ENCODE data around the gene ZMYND11.

Gene ZMYND11

DNA sequence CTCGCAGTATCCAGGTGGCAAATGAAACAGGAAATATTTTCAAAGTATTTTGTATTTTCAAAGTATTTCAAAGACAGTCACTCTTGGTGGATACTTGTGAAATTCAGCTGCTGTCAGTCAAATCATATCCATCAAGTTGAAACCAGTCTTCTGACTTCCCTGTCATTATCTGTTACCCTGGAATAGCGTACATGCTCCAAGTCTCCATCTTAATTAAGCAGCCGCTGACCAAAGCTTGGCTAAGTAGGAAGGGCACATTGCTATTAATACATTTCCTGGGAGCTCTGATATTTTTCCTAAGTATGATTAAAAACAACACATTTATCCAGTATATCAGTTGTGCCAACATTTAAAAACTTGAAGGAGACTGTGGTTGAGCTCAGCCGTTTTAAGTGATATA, 112.2 kb downstream of the ZMYND11 start:
- no peaks in the 10 kb centered on the region for H3K9me3 ChIP-seq (ENCODE audit: control insufficient read depth, insufficient read depth, low read depth, low read length)
- ChIA-PET CTCF (no interaction called here), POLR2A (no interaction called here)
- no peak overlapping the region for H3K4me3 ChIP-seq (ENCODE audit: low read depth, low read length)
- no peak for TF ChIP-seq ZBTB11 (tag by site-specific recombination; conservative IDR thresholded peaks at IDR 0.05; ENCODE audit: low read depth)
- TF ChIP-seq ZNF335 (tag by site-specific recombination; conservative IDR thresholded peaks at IDR 0.05): no peak
- no peak for TF ChIP-seq ZNF114 (tag by site-specific recombination; IDR thresholded peaks at IDR 0.05)
- no peak for TF ChIP-seq ZNF837 (tag by site-specific recombination; IDR thresholded peaks at IDR 0.05)
- TF ChIP-seq ZNF777 (tag by site-specific recombination; IDR thresholded peaks at IDR 0.05; ENCODE audit: borderline replicate concordance): no peak
- TF ChIP-seq ZNF548 (tag by site-specific recombination; IDR thresholded peaks at IDR 0.05): no peak
- no peak for TF ChIP-seq ZNF433 (tag by site-specific recombination; IDR thresholded peaks at IDR 0.05; ENCODE audit: low read depth)
- no peak for TF ChIP-seq ZNF585B (tag by site-specific recombination; IDR thresholded peaks at IDR 0.05)
- no peak for TF ChIP-seq ZIC2 (tag by site-specific recombination; IDR thresholded peaks at IDR 0.05)
- no peak for TF ChIP-seq ZNF843 (tag by site-specific recombination; IDR thresholded peaks at IDR 0.05)
- TF ChIP-seq ZNF175 (tag by site-specific recombination; IDR thresholded peaks at IDR 0.05): no peak
- no peak for TF ChIP-seq ZNF626 (tag by site-specific recombination; IDR thresholded peaks at IDR 0.05)
- TF ChIP-seq, protein P1, sequence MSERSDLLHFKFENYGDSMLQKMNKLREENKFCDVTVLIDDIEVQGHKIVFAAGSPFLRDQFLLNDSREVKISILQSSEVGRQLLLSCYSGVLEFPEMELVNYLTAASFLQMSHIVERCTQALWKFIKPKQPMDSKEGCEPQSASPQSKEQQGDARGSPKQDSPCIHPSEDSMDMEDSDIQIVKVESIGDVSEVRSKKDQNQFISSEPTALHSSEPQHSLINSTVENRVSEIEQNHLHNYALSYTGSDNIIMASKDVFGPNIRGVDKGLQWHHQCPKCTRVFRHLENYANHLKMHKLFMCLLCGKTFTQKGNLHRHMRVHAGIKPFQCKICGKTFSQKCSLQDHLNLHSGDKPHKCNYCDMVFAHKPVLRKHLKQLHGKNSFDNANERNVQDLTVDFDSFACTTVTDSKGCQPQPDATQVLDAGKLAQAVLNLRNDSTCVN (tag by site-specific recombination; optimal IDR thresholded peaks at IDR 0.05): no peak
- TF ChIP-seq ZBTB6 (tag by site-specific recombination; IDR thresholded peaks at IDR 0.05): no peak
- TF ChIP-seq ZSCAN23 (tag by site-specific recombination; IDR thresholded peaks at IDR 0.05): no peak
- H3K36me3 ChIP-seq (ENCODE audit: control insufficient read depth in 2 of 2, insufficient read depth in 1 of 2, low read length in 2 of 2): peaks cover 28 to 54% of the 10 kb centered on the region in 2 experiments
- no peaks in the 10 kb centered on the region for H3K4me1 ChIP-seq (ENCODE audit: control insufficient read depth, insufficient read depth, low read length)
- H3K27ac ChIP-seq (ENCODE audit: extremely low read depth, low read depth, low read length): no peak overlapping the region

DNA sequence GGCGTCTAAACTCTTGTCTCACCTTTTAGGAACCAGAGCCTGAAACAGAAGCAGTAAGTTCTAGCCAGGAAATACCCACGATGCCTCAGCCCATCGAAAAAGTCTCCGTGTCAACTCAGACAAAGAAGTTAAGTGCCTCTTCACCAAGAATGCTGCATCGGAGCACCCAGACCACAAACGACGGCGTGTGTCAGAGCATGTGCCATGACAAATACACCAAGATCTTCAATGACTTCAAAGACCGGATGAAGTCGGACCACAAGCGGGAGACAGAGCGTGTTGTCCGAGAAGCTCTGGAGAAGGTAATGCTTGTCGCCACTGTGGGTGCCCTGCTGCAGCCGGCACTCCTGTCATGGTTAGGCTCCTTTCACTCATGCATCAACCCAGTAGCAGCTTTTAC, 113.1 kb downstream of the ZMYND11 start:
- Histone ChIP-seq H3K36me3 (ENCODE audit: control insufficient read depth in 2 of 2, insufficient read depth in 1 of 2, low read length in 2 of 2) (peaks cover 28 to 53% of the 10 kb centered on the region in 2 experiments), H3K9me3 (ENCODE audit: control insufficient read depth, insufficient read depth, low read depth, low read length) (no peaks in the 10 kb centered on the region), H3K27ac (ENCODE audit: extremely low read depth, low read depth, low read length) (no peak overlapping the region), H3K4me3 (ENCODE audit: low read depth, low read length) (no peak overlapping the region), H3K4me1 (ENCODE audit: control insufficient read depth, insufficient read depth, low read length) (no peaks in the 10 kb centered on the region)
- POLR2A ChIA-PET: no interaction called here
- CTCF ChIA-PET: no interaction called here
- no peak for TF ChIP-seq ZNF362 (tag by site-specific recombination; IDR thresholded peaks at IDR 0.05)
- no peak for TF ChIP-seq ZNF280C (tag by site-specific recombination; IDR thresholded peaks at IDR 0.05)
